ENCODE results near the gene FGF2.

DNA sequence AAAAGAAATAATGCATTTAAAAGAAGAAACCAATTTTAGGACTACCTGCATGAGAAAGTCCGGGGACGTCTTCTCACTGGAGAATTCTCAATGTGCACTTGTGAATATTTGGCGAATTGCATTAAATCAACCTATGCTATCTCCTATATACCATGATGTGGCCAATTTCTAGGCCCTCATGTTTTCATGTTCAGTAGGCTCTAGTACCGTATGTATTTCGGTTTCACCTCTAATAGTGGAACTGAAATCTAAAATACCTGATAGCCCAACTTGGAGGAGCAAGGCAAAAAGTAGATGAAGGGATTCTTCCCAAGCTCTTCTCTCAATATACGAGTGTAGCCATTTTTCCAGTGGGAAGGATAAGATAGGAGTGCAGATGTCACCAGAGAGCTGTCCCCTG, 11.4 kb upstream of the FGF2 start:
- TF ChIP-seq CTCF (IDR thresholded peaks at IDR 0.05; ENCODE audit: insufficient read depth, low read length, poor library complexity, severe bottlenecking) (no peak), EZH2phosphoT487 (conservative IDR thresholded peaks at IDR 0.05; ENCODE audit: low read length) (no peak)

Measured in SU-DHL-6 (cell line).